Activated CD8-positive, alpha-beta memory T cell treated with anti-CD3 and anti-CD28 coated beads for 48 hours (primary cell): ENCODE measurements around the gene SLBP.

Experiments used
- DNase-seq, 3 experiments: peaks; one replicate each; pipeline ENCODE4 v3.0.0-alpha.2; 2020; ENCODE audit warnings: low read depth in 2 of 3, low spot score in 2 of 3

Gene SLBP

DNA sequence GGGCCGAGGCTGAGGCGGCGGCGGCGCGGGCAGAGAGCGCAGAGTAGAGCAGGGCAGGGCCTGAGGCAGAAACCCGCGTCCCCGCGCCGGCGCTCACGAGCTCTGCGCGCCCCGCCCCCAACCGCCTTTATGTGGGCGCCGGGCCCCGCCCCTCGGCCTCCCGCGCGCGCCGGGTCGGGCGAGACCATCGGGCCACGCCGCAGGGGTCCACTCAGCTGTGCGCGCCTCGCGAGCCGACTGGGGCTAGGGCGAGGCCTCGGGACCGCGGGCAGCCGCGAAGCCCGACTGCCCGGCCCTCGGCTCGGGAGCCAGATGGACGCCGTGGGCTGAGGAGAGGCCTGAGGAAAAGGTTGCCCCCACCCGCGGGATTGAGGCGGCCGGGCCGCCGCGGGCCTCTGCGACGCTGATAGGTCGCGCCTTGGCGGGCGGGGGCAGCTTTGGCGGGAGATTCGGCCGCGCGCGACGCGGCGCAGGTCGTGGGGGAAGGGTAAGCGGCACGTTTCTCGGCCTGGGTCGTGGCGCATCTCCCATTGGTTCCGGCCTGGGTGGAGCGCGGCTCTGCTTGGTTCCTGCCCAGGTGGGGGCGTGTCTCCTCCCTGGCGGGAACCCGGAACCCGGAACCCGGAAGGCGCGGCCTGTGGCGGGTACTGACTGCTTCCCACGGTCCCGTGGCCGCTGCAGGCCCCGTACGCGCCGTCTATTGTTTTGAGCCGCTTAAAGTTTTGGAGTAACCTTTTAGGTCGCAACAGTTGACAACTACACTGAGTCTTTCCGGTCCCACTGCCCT, at the start of gene SLBP:
Gene SLBP (minus strand): TSS at position 104 of the 787 bp plus-strand sequence. CDS start 131 bp downstream, outside the sequence.
- peak; percentile 94 to 98 (median 96) for DNase-seq

DNA sequence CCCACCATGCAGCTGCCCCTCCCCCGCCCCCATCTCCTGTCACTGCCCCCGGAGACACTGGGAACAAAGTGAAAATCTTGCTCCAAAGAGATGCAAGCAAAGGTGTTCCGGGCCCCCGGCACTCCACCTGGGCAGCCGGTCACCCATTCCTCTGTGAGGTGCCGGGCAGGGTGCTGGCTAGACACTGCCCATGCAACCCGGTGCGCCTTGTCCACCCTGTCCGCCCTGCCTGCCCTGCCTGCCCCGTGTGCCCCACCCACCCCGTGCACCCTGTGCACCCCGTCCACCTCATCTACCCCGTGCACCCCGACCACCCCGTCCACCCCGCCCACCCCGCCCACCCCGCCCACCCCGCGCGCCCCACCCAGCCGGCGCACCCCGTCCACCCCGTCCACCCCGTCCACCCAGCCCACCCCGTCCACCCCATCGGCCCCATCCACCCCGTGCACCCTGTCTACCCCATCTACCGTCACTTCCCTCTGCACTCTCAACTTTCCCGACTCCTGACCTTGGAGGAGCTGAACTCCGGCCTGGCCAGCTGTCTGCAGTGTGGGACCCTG, 49.1 kb upstream of the SLBP start:
- no peak for DNase-seq

DNA sequence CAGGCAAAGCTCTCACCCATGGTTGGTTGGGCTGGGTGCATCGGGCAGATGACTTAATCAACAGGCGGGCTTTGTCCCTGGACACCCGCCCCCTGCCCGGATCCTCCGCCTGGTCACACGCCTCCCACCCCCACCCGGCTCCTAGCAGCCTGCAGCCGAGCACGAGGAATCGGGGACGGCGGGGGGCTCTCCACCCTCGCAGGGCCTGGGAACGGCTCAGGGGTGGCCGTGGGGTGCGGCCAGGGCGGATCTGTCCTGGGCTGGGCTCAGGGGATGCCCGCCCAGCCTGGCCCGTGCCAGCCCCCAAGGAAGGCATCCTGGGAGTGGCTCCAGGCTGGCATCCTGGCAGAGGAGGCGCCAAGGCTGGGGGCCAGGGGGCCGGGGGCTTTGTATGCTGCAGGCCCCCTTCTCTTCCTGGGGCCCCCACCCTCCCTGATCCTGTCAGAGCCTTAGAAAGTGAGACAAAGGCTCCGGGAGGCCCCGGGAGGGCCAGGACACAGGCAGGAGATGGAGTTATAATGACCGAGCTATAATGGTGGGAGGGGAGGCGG, 48.5 kb upstream of the SLBP start:
- no peak for DNase-seq

DNA sequence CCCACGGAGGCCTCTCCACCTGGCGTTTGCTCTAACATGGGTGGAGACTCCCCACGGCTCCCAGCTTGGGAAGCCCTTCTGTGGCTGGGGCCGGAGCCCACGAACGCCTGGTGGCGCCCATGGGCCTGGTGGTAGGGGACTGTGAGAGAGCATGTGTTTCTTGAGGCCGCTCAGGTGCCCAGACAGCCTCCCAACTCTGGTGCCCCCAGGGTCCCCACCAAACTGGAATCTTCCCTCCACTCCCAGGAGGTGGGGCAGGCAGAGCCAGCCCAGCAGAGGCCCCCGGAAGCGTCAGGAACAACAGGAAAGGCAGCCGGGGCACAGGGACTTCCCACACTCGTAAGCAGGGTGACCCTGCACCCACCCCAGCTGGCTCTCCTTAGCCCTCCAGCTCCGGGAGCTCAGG, 47.7 kb upstream of the SLBP start:
- no peak for DNase-seq

DNA sequence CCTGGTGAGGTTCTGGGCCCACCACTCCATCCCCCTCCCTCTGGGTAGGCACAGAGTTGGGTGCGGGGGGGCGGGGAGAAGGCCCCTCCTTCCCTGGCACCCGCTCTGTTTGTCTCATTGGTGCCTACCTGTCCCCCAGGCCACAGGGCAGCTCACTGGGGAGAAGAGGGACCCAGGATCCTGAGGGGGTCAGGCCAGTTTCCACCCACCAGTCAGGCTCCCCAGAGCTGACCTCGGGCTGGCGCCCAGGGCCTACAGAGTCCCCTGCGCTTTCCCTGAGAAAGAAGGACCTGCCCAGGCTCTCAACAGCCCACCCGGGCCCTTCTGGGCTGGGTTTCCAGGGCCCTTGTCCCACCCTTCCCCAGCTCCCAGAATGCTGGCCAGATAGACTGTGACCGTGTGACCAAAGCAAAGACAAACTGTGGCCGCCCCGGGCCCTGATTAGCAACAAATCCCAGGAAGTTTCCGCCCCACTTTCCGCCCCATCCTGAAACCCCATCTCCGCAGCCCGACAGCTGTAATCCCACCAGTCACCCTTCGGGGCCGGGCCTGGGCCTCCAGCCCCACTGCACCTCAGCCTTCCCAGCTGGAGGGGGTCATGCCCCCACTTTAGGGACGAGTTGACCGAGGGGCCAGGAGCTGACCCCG, 47.2 kb upstream of the SLBP start:
- no peak for DNase-seq

DNA sequence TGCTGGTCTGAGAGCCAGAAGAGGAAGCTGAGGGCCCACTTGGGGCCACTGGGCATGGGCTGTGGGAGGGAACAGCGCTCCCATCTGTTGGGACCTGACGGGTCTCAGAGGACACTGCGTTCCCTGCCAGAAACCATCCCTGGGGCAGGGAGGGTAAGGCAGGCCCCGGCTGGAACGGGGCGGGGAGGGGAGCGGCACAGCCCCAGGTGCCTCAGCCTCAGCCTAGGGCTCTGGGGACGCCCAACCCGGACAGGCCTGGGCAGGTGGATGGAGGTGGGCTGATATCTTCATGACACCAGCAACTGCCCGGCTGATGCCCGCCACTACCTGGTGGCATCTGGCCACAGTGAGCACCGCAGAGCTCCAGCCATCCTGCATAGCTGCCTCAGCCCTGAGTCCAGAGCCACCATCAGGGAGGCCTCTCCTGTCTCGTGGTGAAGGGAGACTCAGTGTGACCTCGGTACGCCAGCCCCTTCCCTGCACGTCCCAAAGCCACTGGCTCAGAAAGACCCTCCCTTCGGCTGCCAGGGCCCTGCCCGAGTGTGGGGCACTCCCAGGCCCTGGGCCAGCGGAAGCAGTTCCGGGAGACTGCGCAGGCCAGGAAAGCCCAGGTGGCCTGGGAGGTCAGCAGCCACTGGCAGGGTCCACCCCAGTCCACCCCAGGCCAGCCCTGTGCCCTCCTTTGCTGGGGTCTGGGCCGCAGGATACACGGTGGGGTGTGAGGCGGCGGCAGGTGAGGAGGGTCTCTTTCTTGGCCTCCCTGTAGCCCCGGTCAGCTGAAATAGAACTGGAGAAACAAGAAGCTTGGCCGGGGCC, 46.4 kb upstream of the SLBP start:
- DNase-seq, result no peak

DNA sequence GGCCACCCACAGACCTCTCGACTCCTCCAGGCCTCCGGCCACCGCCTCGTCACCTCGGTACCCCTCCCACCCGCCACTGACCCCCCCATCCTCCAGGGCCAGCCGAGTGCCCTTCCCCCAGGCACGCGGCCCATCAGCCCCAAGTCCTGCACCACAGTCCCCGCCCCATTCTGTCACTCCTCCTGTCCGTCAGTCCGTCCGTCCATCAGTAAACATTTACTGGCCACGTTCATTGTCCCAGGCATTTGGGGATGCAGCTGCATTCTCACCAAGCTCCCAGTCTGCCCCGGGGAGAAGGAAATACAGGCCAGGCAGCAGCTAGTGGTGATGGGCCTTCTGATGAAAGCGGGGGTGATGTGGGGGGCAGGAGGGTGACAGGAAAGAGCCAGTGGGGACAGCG, 45.7 kb upstream of the SLBP start:
- DNase-seq, result no peak

DNA sequence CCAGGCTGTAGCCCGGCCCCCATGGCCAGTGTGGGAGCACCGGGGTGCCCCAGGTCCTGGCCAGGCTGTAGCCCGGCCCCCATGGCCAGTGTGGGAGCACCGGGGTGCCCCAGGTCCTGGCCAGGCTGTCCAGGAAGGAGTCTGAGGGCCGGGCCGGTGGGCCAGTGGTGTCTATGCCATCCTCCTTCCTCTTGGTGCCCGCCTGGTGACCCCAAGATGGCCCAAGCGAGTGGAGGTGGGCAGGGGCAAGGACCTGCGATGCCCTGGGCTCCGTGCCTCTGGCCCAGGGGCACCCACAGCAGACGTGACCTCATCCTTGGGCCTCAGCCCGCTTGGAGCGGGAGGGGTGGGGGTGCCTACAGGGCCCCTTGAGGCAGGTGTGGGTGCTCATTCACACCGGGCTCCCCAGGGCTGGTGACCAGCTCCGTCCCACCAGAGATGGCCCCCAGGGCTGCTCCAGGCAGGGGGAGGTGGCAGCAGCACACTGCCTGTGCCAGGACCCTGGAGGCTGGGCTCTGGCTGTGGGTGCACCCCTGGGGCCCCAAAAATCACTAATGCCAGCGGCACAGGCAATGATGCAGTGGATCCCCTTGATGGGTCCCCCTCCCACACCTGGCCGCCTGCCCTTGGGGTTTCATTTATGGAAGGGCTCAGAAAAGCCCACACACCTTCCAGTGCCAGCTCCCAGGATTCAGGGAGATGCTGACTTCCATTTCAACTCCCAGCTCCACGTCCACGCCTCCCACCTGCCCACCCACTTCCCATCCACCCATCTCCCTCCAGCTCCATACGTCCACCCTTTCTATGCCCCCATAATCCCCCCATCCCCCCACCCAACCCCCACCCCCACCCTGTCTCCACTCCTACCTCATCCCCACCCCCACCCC, 45.0 kb upstream of the SLBP start:
- no peak for DNase-seq

DNA sequence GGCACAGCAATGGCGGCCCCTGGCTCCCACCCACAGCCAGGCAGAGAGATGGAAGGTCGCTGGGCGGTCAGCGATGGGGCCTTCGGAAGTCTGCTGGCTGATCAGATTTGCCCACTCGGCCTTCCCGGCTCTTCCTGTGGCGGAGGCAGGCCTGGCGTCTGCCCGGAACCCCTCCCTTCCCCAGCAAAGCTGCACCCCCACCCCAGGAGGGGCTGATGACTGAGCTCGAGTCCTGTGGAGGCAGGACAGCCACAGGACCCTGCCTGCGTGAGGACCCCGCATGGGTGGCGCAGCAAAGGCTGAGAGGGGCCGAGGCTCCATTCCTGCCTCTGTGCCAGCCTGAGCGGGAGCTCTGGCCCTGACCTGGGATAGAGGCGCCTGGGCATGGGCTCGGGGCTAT, 44.0 kb upstream of the SLBP start:
- DNase-seq, result no peak

DNA sequence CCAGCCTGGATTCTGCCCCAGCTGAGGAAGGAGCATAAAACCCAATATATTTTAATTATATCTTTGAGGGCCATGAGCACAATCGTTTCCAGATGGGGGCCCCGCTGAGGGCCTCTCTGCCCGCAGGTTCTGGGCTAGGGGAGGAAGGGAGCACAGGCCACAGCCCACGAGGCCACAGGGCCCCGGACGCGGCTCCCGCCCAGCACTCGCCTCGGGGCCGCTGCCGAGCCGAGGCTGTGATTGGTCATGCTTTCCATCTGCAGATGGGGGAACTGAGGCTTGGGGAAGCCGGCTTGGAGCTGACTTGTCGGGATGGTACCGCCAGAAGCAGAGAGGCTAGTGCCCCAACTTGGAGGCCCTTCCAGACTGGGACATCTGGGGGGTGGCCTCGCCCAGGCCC, 43.2 kb upstream of the SLBP start:
- no peak for DNase-seq

DNA sequence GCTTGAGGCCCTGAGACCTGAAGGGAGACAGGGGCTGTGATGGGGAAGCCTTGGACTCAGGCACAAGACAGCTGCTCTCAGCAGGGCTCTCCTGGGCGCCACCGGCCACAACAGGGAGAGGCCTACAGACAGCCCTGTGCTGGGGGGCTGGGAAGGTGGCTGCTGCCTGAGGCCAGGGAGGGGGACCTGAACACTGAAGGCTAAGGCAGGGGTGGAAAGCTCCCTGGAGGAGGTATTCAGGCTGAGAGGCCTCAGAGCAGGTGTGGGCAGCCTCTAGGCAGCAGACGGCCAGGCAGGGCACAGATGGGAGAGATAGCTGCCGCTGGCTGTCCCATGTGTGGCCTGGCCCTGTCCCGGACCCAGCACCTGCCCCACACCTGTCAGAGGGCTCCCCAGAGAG, 42.2 kb upstream of the SLBP start:
- no peak for DNase-seq

DNA sequence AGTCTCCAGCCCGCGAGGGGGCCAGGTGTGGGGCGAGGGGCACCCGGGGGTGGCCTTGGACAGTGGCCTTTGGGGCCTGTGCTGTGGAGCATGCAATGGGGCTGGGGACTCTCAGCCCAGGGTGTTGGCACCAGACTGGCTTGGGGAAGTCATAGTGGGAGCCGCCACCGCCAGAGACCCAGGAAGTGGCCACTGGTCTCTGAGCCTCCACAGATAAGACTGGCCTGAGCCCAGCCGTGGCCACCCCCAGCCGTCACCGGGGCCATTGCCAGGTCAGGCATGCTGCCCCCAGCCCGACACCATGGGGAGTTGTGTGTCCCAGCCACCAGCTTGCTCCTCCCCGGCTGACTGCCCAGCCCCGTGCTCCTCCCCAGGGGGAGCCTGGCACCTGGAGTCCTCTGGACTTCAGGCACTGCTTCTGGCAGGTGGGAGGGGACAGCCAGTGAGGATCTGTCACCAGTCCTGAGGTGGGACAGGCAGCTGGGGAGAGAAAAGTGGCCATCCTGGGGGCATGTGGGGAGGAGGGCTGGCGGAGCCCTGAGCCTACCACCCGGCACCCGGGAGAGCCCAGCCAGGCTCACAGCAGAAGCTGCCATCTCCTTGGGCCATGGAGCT, 41.7 kb upstream of the SLBP start:
- no peak for DNase-seq

DNA sequence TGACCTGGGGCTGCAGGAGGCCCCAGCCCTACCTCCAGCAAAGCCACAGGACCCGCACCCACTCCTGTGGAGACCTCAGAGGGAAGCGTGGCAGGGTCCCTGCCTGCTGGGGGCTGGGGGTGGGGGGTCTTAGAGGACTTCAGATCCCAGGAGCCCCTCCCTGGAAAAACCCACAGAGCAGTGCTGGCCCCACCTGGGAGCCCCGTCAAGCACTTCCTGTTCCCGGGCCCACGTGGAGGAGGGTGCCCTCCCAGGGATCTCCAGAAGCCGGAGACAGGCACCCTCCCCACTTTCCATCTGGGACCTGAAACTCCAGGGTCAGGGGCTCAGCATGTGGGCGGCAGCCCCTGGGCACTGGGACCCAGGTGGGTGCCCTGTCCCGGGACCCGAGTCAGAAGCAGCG, 41.2 kb upstream of the SLBP start:
- DNase-seq, result no peak

DNA sequence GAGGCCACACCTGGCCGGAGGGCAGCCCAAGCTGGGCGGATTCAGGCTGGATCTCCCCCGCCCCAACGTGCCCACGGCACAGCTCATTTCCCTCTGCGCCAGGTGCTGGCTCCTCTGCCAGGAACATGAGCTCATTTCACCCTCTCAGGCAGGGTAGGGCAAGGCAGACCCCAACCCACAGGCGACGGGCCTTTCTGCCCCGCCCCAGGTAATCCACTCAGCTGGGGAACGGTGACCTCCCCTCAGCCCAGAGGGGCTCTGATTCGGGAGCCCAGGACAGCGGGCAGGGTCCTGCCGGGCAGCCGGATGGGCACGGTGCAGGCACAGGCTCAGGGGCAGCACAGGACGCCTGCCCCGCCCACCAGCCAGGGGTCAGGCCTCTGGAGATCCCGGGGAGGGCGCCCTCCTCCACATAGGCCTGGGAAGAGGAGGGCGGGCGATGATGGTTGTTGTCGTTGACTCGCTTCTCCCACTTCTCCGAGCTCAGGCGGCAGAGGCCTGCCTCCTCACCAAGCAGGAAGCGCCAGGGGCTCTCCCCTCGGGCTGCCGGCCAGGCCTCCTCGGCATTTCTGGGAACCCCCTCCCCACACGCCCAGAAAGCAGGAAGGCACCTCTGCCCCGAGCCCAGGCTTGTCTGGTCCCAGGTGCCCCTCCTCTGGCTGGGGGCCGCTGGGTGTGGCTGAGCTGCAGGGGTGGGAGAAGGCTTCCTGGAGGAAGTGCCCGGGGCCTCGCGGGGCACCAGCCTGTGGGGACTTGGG, 40.3 kb upstream of the SLBP start:
- DNase-seq, result peak in 1 of 3 experiments; percentile 22

DNA sequence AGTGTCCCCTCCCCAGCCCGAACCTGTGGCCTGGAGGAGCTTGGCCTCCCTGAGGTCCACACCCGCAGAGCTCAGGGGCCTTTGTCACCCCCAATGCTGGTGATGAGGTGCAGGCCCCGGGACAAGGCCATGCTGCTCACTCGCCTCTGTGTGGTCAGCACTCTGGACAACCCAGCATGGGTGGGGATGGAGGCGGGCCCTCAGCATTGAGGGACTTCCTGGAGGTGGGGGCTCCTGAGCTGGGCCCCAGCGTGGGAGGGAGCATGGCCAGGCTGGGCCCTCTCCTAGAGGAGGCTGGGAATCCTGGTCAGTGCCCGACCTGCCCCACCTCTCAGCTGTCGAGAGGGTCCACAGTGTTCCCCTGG, 39.8 kb upstream of the SLBP start:
- no peak for DNase-seq

DNA sequence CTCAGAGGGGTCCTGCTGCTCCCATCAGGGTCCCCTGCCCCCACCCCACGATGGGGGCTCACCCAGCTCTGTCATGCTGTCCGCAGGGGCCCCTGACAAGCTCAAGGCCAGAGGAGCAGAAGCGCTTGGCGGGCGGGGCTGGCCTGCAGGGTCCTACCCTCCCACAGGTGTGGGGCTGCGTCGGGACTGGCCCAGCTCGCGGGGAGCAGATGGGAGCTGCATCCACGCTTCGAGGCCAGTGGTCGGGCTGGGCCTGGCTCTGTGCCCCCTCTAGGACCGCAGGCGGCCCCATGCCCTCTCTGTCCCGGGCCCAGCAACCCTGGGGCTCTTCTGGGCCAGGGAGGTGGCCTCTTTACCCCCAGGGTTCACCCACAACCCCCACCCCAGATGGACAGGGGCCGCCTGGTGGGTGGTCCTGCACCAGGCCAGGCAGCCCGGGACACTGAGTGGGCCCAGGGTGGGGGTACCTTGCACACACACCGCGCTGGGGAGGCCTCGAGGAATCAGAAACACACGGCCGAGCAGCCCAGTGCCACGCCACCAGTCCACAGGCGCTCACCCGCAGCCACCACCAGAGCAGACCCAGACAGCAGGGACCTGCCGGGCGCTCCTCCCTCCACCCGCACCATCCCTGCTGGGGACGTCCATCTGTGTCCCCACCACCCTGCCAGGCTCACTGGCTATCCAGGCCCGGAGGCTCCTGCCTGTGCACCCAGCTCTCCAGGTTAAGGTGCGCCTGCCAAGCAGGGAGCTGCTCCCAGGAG, 39.2 kb upstream of the SLBP start:
- no peak for DNase-seq

DNA sequence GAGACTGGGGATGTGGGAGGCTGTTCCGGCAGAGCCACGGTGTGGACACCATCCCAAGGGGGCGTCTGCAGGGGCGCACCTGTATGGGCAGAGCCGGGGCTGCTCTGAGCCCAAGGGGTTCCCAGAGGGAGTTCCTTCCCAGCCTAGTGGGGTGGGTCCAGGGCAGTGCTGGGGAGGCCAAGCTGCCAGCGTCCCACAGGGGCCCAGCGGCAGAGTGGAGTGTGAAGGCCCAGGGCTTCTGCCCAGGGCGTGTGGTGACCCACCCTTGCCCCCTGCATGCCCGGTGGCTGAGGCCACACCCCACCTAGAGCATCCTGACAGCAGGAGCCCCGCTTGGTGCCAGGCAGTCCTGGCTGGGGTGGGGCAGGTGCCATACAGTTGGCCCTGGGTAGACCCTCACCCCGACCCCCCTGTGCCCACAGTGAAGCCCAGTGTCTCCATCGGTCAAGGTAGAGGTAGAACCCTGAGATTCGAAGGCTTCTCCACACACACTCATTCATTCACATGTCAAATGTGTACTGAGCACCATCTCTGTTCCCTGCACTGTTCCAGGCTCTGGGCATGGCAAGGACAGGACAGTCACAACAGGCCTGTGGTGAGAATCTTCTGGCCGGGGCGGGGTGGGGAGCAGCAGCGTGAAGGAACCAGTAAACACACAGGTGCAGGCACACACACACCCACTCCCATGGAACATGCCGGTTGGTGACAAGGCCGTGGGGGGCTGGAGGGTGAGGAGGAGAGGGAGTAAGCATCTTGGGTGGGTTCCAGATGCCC, 38.4 kb upstream of the SLBP start:
- DNase-seq, result no peak

DNA sequence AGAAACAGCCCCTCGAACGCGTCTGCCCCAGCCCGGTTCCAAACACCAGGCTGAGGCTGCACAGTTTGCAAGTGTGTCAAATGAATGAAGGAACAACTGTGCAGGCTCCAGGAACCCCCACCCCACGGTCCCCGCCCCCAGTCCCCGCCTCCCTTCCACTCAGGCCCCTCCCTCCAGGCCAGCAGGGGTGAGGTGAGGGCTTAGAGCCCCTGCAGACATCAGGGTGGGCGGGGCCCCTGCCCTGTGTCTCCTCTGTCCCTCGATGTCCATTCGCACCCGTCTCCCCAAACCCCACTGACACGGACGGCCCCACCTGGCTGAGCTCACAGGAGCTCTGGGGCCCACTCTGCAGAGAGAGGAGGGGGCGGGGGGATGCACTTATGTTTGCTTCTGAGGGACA, 37.7 kb upstream of the SLBP start:
- DNase-seq, result no peak
